Ovary (tissue), 9 donors: ENCODE measurements around the gene LRP1-AS. TPM values are rescaled to one million over a fixed set of nuclear protein-coding genes. Genes with fewer than 3 reads are reported as not detected.
A peak's percentile ranks its signal among the peaks of the same experiment; 100 is the strongest.

Experiments
- DNase-seq, 5 donors: peaks; one replicate each; pipeline ENCODE4 v3.0.0-alpha.2; 2019 to 2020
- H3K27ac ChIP-seq, 2 donors: fragments of 200-600 bp; one replicate each; pipeline versions ENCODE4 v1.5.1 to v1.8.0; 2019 to 2022
- H3K27me3 ChIP-seq: fragments of 200-600 bp; one replicate; pipeline ENCODE4 v1.8.0; 2022
- H3K36me3 ChIP-seq: fragments of 200-600 bp; sonication (generic); one replicate; pipeline ENCODE4 v1.5.1; 2019
- H3K4me1 ChIP-seq: one replicate; pipeline ENCODE4 v1.8.1; 2013; ENCODE audit warnings: mild to moderate bottlenecking, moderate library complexity; ENCODE audit not compliant: insufficient read depth
- H3K4me3 ChIP-seq: fragments of 200-600 bp; sonication (generic); one replicate; pipeline ENCODE4 v1.5.1; 2017
- H3K9me3 ChIP-seq, 2 donors: fragments of 200-600 bp in 1 of 2; sonication (generic) in 1 of 2; one replicate each; pipeline versions ENCODE4 v1.5.1 to v1.8.1; 2013 to 2019; ENCODE audit warnings: mild to moderate bottlenecking in 1 of 2, moderate library complexity in 1 of 2
- CTCF ChIP-seq, 3 donors: fragments of 450-650 bp in 2 of 3; fragments of 200-600 bp in 1 of 3; IDR thresholded peaks; one replicate each; pipeline versions ENCODE4 v1.5.1 to v1.8.0; 2016 to 2022; ENCODE audit warnings: antibody characterized with exemption in 3 of 3, mild to moderate bottlenecking in 1 of 3
- EP300 ChIP-seq: sonication (generic); formaldehyde crosslinking; IDR thresholded peaks from one replicate; pipeline ENCODE4 v1.6.1; 2017; ENCODE audit warnings: antibody characterized with exemption
- POLR2A ChIP-seq: fragments of 450-650 bp; IDR thresholded peaks from one replicate; pipeline ENCODE4 v1.6.1; 2017; ENCODE audit warnings: antibody characterized with exemption, mild to moderate bottlenecking, moderate library complexity
- WGBS, 3 donors: extraction: QIAGEN DNeasy Blood & Tissue Kit in 1 of 3; methylation state at CpG; one replicate each; pipeline versions ENCODE4 v1.1.5 to v1.1.7; 2013 to 2017; 5-methylcytosine and 5-hydroxymethylcytosine counted together
- intact Hi-C, 4 donors: fragments of 100-400 bp; cut with DNase I; formaldehyde crosslinking; loops; one replicate each; pipeline versions ENCODE4 v1.11.0 to v1.15.1; 2022 to 2023
- polyA plus RNA-seq, 2 donors: library from polyadenylated mRNA; stranded (reverse); fragments of 200-250 nt in 1 of 2; fragments of 350-450 nt in 1 of 2; fragmentation: Illumina TruSeq in 1 of 2; extraction: RNeasy Lipid Tissue Mini Kit (QIAGEN cat#74804) in 1 of 2; gene quantifications; one replicate each; pipeline ENCODE4 v1.2.3, GENCODE V29; 2013 to 2014
- total RNA-seq, 7 donors: library from RNA; depleted of rRNA in 2 of 7; stranded (reverse); fragments of >200 nt in 2 of 7; fragmentation: NEBNext Ultra II Directional in 3 of 7; extraction: Animal tissue kit (Norgen Biotek cat#: 25700) in 3 of 7; gene quantifications; one replicate each; pipeline versions ENCODE4 v1.1.0 to v1.2.4, GENCODE V29; 2016 to 2023
- donor health status: DM: no; HTN: no; CAD: no; lungs with moderate emphysema.
- donor health status: DM: no; HTN: no; CAD: no.
- donor health status: Bipolar disorder and iron deficiency.
- donor health status: DM: yes; HTN: yes; CAD: no.
- donor health status: DM: no; HTN: no; CAD: no.
- donor health status: DM: yes; HTN: yes; CAD: no.

Gene LRP1-AS
- total and polyA plus RNA-seq, 9 donors = not detected

- WGBS, 3 donors = 72 to 85% (median 84%) methylated on average over 1 of the region's 1 CpG
- intact Hi-C loops = no loop called here
- peaks cover 37% of the 10 kb centered on the region for H3K4me1 ChIP-seq
- TF ChIP-seq POLR2A = no peak
- no peak for TF ChIP-seq EP300
- no peak for TF ChIP-seq CTCF (IDR thresholded peaks at IDR 0.05)
- no peak for DNase-seq
- H3K36me3 ChIP-seq = no peaks in the 10 kb centered on the region
- no peak overlapping the region for H3K4me3 ChIP-seq
- no peaks in the 10 kb centered on the region for H3K27me3 ChIP-seq
- H3K27ac ChIP-seq = peak overlapping the region; percentile 18 to 91
- H3K9me3 ChIP-seq = no peaks in the 10 kb centered on the region
These were observed 6.1 kb upstream of the LRP1-AS start for GRCh38 chr12:57153415-57153997.

- DNase-seq = peak in 4 of 5 donors; percentile 59 to 79 (median 69)
- WGBS, 3 donors = 20 to 21% (median 21%) methylated on average over 4 of the region's 4 CpGs
These were observed 5.2 kb upstream of the LRP1-AS start for GRCh38 chr12:57152639-57153038.

GRCh38 chr12:57151741-57152630 lies 4.6 kb upstream of the LRP1-AS start:
- TF ChIP-seq CTCF (IDR thresholded peaks at IDR 0.05) (no peak), EP300 (no peak), POLR2A (no peak)
- Histone ChIP-seq H3K9me3 (no peaks in the 10 kb centered on the region), H3K4me1 (peaks cover 49% of the 10 kb centered on the region), H3K27ac (peak overlapping the region; percentile 18 to 91), H3K27me3 (no peaks in the 10 kb centered on the region), H3K4me3 (no peak overlapping the region), H3K36me3 (no peaks in the 10 kb centered on the region)
- DNase-seq = peak; percentile 80 to 89 (median 85)
- WGBS, 3 donors = 10 to 12% (median 10%) methylated on average over 17 of the region's 17 CpGs
- intact Hi-C loops = no loop called here

More at GRCh38 chr12:57152639-57153038, 5.2 kb upstream of the LRP1-AS start:
- TF ChIP-seq EP300 (no peak), CTCF (IDR thresholded peaks at IDR 0.05) (no peak), POLR2A (no peak)
- no peaks in the 10 kb centered on the region for H3K36me3 ChIP-seq
- H3K4me1 ChIP-seq = peaks cover 43% of the 10 kb centered on the region
- intact Hi-C loops = no loop called here
- no peaks in the 10 kb centered on the region for H3K27me3 ChIP-seq
- H3K9me3 ChIP-seq = no peaks in the 10 kb centered on the region
- H3K27ac ChIP-seq = peak overlapping the region; percentile 18 to 91
- H3K4me3 ChIP-seq = no peak overlapping the region

- DNase-seq = peak in 1 of 5 donors; percentile 37
- intact Hi-C loops = no loop called here
- 49 to 67% (median 65%) methylated on average over 6 of the region's 6 CpGs for WGBS, 3 donors
- Histone ChIP-seq H3K27me3 (no peaks in the 10 kb centered on the region), H3K4me3 (no peak overlapping the region), H3K36me3 (no peaks in the 10 kb centered on the region), H3K9me3 (no peaks in the 10 kb centered on the region), H3K27ac (peak overlapping the region; percentile 57 to 91), H3K4me1 (peaks cover 59% of the 10 kb centered on the region)
- no peak for TF ChIP-seq CTCF (IDR thresholded peaks at IDR 0.05)
- no peak for TF ChIP-seq POLR2A
- TF ChIP-seq EP300 = no peak
These were observed 3.1 kb upstream of the LRP1-AS start for GRCh38 chr12:57150400-57151000.
